ENCODE measurements around the gene SH2B3.
A peak's percentile ranks its signal among the peaks of the same experiment; 100 is the strongest.

Gene SH2B3

DNA sequence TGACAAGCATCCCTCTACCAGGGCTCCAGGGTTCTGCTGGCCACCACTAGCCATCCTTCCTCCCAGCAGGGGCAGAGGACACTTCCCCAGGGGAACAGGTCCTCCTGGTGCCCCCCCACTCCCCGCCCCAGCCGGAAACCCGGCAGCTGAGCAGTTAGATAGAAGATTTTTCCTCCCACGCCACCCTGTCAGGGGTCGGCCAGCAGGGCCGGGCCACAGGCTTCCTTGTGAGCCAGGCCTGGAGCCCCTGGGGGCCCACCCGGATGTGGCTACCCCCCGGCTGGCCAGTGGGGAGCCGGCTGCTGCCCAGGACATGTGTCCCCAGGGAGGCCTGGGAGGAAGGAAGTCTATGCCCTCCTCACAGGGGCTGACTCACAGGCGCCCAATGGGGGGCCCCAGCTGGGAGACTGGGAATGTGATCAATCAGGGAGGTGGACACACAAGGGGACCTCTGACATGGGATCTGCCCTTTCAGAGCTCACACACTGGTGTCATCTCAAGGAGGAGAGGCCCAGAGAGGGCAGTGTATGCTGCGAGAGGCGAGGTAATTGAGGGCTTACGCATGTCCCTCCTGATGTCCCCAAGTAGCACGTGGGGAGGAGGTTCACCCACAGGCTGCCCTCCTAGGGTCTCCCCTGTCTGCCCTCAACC lies 4.2 kb downstream of the SH2B3 start:
- peak in 1 of 2 donors; percentile 39 for DNase-seq

DNA sequence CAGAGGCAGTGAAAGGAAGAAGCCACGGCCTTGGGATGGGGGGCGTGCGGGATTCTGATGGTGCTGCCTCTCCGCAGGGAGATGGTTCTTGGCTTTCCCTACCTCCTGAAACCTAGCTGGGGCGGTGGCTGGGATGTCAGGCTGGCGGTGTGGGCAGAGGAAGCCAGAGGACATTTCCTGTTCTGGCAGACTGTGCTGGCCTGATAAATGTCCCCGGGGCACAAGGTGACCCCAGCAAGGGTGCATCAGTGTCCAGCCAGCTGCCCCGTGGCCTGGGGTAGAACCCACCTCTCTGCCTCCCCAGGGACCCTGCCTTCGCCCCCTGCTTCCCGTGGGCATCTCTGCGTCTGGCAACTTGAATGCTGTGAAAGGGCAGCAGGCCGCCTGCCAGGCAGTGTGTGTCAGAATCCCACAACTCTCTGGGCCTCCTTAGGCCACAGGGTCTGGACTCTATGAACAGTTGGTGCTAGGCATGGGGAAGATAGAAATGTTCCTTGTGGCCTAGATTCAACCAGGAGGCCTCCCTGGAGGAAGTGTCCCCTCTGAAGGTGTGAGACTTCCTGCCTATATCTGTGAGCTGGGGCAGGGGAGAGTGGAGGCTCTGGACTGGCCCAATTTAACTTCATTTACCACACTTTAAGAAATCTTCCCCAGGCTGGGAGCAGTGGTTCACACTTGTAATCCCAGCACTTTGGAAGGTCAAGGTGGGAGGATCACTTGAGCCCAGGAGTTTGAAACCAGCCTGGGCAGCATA lies 4.9 kb downstream of the SH2B3 start:
- no peak for DNase-seq

DNA sequence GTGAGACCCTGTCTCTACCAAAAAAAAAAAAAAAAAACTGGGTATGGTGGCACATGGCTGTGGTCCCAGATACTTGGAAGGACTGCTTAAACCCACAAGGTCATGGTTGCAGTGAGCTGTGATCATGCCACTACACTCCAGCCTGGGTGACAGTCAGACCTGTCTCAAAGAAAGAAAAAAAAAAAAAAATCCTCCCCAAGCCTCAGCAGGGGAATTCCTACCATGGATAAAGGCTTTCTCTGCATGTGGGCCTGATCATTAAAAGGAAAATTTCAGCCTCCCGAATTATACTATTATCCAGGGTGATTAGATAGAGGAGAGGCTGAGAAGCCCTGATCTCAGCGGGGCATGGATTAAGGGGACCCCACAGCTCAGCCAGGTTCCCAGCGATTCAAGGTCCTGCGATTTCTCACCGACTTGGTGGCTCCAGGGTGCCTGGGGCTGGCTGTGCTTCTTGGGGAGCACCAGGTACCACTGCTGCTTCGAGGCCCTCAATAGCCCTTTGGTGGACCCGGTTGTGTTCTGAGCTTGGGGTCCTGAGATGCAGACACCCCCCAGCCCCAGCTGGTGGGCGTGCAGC lies 5.6 kb downstream of the SH2B3 start:
- no peak for DNase-seq

DNA sequence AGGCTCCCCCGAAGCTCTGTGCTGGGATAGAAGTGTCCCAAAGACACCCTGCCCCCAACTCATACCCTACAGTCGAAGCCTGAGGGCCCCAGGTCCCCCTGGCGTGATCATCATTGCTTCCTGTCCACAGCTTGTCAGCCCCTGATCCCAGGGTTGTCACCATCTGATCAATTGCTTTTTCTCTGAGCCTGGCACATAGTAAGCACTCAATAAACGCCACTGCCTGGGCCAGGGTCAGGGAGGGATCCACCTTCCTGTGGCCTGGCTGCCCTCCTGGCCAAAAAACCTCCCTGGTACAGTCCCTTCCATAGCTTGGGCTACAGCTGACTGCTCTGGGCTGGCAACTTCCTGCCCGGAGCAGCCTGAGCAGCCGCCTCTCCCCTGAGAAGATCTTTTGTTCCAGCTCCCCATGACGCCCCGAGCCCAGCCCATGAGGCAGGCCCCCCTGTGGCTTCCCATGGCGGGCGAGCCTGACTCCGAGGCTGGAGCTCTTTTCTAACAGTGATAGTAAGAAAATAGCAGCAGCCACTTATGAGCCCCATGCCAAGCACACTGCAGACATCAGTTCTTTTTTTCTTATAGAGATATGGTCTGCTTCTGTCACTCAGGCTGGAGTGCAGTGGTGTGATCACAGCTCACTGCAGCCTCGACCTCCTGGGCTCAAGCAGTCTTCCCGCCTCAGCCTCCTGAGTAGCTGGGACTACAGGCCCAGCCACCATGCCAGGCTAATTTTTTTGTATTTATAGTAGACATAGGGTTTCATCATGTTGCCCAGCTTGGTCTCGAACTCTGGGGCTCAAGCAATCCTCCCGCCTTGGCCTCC lies 6.5 kb downstream of the SH2B3 start:
- DNase-seq: peak; percentile 39 to 44

DNA sequence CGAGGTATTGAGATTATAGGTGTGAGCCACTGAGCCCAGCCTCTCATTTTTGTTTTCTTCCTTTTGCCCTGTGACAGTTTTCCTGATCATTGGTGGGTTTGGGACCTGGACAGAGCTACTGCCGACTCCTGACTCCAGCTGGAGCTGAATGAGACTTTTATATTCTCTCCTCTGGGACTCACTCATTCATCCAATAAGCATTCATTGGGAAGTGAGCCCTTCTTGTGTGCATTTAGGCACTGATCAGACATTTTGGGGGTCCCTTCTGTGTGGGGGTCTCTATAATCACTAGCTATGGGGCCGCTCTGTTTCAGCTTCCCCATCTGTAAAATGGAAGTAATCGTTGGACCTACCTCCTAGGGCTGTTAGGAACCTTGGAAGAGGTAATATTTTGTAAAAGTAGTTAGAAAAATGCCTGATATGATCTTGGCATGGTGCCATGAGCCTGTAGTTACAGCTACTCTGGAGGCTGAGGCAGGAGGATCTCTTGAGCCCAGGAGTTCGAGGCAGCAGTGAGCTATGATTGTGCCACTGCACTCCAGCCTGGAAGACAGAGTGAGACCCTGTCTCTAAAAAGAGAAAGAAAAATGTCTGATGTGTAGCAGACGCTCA lies 7.2 kb downstream of the SH2B3 start:
- DNase-seq: no peak

DNA sequence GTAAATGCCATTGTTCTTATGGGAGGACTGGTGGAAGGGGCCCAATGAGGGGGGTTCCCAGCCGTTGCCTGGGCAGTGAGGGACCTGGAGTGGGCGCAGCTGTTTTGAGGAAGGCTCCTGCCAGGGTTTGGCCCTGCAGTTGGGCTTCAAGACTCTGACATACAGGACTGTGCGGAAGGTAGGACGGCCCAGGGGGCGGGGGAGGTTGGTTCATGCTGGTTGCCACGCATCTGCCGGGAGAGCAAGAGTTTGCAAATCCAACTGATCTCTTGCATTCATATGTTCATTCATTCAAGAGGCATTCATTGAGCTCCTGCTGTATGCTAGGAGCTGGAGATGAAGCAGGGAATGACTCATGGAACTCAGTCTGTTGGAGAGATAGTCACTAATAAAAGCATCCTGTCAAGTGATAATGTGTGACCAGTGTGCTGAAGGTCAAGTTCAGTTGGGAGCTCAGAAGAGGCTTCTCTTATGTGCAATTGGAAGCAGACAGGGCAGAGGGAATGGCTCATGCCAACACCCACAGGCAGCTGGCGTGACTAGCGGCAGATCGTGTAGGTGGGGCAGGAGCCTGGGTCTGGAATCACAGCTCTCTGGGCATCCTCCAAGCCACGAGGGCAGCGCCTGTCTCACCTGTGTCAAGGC lies 7.8 kb downstream of the SH2B3 start:
- DNase-seq: no peak

DNA sequence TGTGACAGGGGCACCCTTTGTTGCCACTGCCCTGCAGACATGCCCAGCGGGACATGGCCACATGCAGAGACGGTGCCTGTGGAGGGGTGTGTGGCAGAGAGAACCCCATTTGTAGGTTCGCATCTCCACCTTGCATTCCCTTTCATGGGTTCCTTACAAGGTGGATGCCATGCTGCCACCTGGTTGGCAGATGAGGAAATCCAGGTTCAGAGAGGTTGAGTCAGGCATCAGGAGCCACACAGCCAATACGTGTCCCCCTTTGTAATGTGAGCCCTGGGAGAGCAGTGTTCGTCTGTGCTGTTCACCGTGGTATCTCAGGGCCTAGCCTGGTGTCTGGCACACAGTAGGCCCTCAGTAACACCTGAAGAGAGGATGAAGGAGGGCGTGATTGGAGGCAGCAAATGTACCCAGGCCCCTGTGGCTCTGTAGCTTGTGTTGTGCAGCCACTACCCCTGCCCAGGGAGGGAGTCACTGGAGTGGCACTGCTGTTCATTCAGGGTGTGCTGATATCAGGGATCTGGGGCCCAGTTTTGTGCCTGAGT lies 9.1 kb downstream of the SH2B3 start:
- DNase-seq: no peak

DNA sequence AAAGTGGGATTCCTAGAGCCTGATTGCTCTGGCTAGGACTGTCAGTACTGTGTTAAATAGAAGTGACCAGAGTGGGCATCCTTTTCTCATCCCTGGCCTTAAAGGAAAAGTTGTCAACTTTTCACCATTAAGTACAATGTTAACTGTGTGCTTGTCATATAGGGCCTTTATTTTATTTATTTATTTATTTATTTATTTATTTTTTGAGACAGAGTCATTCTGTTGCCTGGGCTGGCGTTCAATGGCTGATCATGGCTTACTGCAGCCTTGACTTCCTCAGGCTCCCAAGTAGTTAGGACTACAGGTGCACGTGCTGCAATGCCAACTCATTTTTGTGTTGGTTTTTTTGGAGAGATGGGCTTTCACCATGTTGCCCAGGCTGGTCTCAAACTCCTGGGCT lies 11.6 kb downstream of the SH2B3 start:
- DNase-seq: no peak

DNA sequence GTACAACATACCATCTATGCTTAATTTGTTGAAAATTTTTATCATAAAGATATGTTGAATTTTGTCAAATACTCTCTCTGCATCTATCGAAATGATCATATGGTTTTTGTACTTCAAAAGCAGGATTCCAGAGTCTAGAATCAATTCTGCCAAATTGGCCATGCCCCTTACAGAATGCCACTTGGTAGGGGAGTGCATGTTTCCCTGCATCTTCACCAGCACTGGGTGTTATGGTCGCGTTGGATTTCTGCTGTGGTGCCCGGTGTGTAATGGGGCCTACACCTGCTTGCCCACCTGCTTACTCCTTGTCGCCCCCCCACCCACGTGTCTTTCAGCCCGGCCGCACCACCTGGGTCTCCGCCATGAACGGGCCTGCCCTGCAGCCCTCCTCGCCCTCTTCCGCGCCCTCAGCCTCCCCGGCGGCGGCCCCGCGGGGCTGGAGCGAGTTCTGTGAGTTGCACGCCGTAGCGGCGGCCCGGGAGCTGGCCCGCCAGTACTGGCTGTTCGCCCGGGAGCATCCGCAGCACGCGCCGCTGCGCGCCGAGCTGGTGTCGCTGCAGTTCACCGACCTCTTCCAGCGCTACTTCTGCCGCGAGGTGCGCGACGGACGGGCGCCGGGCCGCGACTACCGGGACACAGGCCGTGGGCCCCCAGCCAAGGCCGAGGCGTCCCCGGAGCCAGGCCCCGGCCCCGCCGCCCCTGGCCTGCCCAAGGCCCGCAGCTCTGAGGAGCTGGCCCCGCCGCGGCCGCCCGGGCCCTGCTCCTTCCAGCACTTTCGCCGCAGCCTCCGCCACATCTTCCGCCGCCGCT lies 12.3 kb downstream of the SH2B3 start:
- no peak for DNase-seq

DNA sequence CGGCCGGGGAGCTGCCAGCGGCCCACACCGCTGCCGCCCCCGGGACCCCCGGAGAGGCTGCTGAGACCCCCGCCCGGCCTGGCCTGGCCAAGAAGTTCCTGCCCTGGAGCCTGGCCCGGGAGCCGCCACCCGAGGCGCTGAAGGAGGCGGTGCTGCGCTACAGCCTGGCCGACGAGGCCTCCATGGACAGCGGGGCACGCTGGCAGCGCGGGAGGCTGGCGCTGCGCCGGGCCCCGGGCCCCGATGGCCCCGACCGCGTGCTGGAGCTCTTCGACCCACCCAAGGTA lies 12.8 kb downstream of the SH2B3 start:
- DNase-seq: no peak

DNA sequence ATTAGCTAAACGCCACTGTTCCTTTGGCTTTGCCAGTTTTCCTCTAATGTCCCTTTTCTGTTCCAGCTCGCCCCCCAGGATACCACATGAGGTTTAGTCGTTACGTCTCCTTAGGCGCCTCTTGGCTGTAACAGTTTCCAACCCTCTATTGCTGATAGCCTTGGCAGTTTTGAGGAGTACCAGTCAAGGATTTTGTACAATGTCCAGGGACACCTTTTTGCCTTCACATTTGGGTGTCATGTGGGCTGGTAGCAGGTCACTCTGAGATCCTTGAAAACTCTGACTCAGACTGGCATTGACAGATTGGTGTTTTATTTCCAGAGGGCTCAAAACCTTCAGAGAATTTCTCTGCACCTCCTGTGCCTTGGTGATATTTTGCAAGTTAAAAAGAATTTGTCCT lies 14.1 kb downstream of the SH2B3 start:
- no peak for DNase-seq

DNA sequence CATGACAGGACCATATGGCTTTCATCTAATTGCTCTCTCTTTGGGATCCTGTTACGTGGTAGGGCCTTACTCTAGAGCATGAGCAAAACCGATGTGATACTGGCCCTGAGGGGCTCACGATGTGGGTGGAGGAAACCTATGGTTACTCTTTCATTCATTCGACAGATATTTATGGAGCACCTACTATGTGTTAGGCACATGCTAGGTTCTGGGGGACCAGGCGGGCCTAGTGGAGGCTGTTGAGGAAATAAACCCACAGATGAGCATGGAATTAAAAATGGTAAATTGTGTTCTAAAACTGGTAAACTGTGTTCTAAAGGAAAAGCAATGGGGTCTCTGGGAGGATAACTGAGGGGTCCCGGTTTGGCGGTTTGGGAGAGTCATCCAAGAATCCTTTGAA lies 14.8 kb downstream of the SH2B3 start:
- no peak for DNase-seq

DNA sequence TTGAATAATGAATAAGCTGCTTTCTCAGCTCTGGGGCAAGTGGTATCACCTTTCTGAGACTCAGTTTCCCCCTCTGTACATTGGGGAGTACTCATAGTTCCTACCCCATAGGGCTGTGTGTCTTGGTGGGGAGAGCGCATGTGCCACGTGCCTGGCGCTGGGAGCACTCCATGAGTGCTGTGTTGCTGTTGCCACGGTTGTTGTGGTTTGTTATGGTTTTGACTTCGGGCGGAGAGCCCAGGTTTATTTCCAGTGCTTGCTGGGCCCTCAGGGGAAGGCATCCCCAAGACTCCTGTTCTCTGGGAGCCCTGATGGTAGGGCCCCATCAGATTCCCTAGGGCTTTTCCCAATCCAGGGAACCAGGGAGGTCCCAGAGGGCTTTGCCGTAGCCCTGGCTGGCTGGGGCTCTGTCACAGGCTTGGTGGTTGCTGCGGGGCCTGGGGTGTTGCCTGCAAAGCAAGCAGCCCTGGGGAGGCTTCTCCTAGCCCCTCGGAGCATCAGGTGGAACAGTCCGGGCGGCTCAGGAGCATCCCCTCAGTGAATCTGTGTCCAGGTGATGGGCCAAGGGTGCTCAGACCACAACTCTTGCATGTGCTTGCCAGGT lies 18.6 kb downstream of the SH2B3 start:
- no peak for DNase-seq

DNA sequence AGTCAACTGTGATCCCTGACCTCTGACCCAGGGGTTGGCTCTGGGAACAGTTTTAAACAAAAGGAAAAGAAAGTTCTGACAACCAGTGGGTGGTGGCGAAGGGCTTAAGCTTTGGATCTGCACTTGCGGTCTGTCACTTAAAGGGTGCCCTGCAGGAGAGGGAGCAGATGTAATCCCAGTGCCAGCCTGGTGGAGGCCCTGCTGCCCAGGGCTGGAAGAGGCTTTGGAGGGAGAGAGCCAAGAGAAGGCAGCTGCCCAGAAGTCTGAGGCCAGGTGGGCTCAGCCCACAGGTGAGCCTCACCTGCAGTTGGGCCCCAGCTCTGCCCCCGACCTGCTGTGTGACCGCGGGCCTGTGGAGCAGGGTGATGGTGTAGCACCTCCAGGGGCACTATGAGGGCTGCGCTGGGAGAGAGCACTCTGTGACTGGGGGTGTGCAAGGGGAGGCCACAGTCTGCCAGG lies 19.1 kb downstream of the SH2B3 start:
- DNase-seq: no peak

DNA sequence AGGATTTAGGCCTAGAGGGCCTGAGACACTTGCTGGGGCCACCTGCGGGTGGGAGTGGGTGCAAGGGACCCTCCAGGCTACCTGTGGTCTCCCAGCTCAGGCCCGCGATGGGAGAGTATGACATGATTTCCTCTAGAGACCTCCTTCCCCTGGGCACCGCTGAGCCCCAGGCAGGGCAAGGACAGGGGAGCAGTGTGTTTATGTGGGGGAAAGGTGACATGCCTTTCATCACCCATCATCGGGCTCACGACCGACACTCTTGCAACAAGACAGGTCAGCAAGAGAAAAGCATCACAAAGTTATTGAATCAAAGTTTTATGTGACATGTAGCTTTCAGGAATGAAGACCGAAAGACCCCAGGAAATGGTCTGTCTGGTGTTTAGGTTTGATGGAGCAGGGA lies 19.9 kb downstream of the SH2B3 start:
- no peak for DNase-seq

DNA sequence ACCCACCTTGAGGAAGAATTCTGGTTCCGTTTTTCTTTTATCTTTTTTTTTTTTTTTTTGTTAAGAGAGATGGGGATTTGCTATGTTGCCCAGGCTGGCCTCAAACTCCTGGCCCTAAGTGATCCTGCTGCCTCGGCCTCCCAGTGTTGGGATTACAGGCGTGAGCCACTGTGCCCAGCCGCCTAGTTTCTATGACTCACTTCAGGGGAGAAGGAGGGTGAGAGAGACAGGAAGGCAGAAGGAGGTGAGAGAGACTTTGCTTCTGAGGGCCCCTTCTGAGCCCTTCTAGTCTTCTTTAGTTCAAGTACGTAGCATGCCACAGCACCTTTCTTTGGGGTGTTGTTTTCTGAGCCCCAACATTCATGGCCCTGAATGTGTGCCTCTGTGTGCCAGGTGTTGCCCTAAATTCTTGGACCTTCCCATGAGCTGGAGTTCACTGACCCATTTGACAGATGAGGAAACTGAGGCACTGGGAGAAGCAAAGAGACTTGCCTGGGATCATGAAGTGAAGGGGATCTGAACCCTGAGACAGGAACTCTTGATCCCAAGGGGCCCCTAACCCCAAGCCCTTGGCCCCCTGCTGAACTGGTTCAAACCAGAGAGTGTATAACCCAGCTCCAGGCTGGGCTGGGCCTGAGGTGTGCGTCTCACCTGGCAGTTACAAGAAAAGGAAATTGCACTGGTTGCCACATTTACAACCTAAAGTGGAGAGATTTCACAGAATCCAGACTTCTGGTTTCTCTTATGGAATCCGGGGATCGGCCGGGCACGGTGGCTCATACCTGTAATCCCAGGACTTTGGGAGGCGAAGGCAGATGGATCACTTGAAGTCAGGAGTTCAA lies 20.8 kb downstream of the SH2B3 start:
- no peak for DNase-seq

DNA sequence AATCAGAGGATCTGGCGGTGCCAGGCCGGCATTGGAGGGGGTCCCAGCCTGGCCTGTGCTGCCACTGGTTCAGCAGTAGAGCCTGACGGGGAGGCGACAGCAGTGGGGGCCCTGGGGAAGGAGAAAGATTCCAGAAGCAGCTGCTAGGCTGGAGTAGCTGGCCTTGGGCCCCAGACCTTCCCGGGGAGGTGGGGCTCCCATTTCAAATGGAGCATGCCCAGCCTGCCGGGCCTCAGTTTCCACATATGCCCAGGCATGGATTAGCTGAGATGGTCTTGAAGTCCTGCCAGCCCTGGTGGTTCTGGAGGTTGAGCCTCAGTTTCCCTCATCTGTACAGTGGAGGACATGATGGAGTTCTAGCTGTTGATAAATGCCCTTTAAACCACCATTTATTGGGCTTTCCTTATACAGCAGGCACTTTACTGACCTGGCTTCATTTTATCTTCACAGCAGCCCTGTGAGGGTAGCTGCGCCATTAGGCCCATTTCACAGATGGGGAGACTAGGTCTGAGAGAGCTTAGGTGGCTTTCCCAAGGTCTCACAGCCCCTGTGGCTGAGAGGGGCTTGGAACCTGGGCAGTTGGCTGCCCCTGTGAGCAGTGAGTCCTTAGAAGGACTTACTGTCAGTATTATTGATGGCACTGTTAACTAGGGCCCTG lies 21.8 kb downstream of the SH2B3 start:
- no peak for DNase-seq

DNA sequence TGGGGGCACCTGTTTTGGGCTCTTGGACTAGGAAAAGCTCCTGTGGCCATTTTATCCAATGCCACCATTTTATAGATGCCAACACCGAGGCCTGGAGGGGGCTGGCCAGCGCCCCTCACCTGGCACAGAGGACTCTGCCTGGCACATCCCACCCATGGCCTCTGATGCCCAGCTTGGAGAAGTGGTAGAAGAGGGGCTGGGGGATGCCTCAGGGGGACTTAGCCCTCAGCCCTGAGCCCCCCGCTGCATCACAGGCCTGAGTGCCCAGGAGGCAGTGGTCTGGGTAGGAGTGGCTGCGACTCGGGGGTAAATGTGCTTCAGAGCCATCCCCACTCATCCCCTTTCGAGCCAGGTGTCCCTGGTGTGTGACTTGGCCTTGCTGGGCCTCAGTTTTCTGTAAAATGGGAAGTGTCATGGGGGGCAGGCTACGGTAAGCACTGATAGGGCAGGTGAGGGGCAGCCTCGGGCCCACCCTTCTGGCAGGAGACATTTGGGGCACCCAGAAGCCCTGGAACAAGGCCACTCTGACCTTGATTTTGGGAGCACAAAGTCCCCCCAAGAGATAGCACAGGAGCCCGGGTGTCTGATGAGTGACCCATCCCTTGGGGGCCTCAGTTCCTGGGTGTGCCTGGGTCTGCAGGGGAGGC lies 22.5 kb downstream of the SH2B3 start:
- no peak for DNase-seq

DNA sequence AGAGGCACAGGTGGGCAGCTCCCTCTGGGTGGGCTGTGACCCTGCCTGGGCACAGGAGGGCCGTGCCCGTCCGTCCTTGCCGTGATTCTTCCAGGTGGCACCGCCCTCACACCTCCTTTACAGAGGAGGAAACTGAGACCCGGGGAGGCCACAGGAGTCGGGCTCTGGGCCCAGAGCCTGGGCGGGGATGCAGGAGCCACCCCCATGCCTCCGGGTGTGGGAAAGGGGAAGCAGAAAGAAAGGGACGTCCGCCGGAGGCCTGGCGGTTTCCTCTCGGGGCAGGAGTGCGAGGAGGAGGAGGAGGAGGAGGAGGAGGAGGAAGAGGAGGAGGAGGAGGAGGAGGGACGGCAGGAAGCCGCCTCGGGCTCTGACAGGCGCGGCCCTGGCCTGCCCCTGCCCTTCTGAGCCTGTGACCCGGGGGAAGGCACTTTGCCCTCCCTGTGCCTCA lies 23.0 kb downstream of the SH2B3 start:
- peak in 1 of 2 donors; percentile 19 for DNase-seq
